ENCODE results near the gene DZIP1. TPM values are rescaled to one million over a fixed set of nuclear protein-coding genes. Genes with fewer than 3 reads are reported as not detected.

DZIP1 gene
- total RNA-seq, 1 experiment from 2014 or later, result 33.6 TPM

DNA sequence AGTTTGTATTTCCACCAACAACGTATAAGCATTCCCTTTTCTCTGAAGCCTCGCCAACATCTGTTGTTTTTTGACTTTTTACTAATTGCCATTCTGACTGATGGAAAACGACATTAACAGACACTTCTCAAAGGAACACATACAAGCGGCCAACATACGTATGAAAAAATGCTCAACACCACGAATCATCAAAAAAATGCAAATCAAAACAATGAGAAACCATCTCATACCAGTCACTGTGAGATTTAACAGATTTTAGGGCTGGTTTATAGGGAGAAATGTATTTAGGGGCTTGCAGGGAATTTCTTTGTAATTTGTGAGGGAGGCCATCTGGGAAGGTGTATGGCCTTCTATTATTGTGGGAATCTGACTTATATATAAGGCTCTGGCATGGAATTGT, 2.8 kb upstream of the DZIP1 start:
- WGBS (ENCODE audit: extremely low coverage, insufficient read length, low lambda C conversion rate), result no CpG with 5 or more reads among the region's 6 CpGs
- DNase-seq, result no peak
- peaks cover 9% of the 10 kb centered on the region for H3K23me2 ChIP-seq (ENCODE audit: insufficient read length, low read depth, low read length, poor library complexity, severe bottlenecking)
- H3K9me3 ChIP-seq (ENCODE audit: control insufficient read depth, low read depth, low read length), result no peaks in the 10 kb centered on the region
- peaks cover 2% of the 10 kb centered on the region; the same call in 1 of the 2 replicates for H3K79me2 ChIP-seq (ENCODE audit: insufficient read depth, low read length)
- no peak overlapping the region for H4K8ac ChIP-seq (replicated peaks; ENCODE audit: insufficient read length, low read depth, low read length)
- H3K27me3 ChIP-seq (ENCODE audit: insufficient read depth, low read length), result no peaks in the 10 kb centered on the region; the same call in 1 of the 2 replicates
- no peak overlapping the region for H2BK120ac ChIP-seq (ENCODE audit: low read depth, low read length, poor library complexity, severe bottlenecking)
- no peak overlapping the region for H3T11ph ChIP-seq (ENCODE audit: low read length)
- H2BK20ac ChIP-seq (ENCODE audit: low read depth, low read length, poor library complexity, severe bottlenecking), result no peak overlapping the region
- H3K4ac ChIP-seq (ENCODE audit: low read depth, low read length), result no peak overlapping the region
- no peaks in the 10 kb centered on the region for H3K79me1 ChIP-seq (ENCODE audit: insufficient read depth, low read depth, low read length, poor library complexity, severe bottlenecking)
- no peak overlapping the region for H2BK5ac ChIP-seq (ENCODE audit: insufficient read length, low read length)
- H3K18ac ChIP-seq (ENCODE audit: insufficient read length, low read depth, low read length), result no peak overlapping the region
- no peak overlapping the region for H3K9ac ChIP-seq (ENCODE audit: extremely low read depth, insufficient read length, low read length)
- H3K4me1 ChIP-seq (ENCODE audit: insufficient read depth, low read length), result peaks cover 2% of the 10 kb centered on the region; the same call in 1 of the 2 replicates
- peaks cover 9 to 11% of the 10 kb centered on the region in 2 experiments; a peak in 4 of 5 replicates for H3K9me3 Mint-ChIP-seq
- H2BK12ac ChIP-seq (ENCODE audit: insufficient read length, low read depth, low read length), result no peak overlapping the region
- no peak overlapping the region for H2AK5ac ChIP-seq (ENCODE audit: insufficient read length, low read length)
- no peak overlapping the region for H3K27ac Mint-ChIP-seq
- H3K27ac ChIP-seq (ENCODE audit: insufficient read length, low read depth, low read length), result no peak overlapping the region
- H2BK15ac ChIP-seq (ENCODE audit: low read depth, low read length), result no peak overlapping the region
- H3K23ac ChIP-seq (ENCODE audit: insufficient read length, low read depth, low read length), result no peak overlapping the region
- peaks cover 17% of the 10 kb centered on the region for H3K27me3 Mint-ChIP-seq (ENCODE audit: low read depth)
- TF ChIP-seq, protein P1, sequence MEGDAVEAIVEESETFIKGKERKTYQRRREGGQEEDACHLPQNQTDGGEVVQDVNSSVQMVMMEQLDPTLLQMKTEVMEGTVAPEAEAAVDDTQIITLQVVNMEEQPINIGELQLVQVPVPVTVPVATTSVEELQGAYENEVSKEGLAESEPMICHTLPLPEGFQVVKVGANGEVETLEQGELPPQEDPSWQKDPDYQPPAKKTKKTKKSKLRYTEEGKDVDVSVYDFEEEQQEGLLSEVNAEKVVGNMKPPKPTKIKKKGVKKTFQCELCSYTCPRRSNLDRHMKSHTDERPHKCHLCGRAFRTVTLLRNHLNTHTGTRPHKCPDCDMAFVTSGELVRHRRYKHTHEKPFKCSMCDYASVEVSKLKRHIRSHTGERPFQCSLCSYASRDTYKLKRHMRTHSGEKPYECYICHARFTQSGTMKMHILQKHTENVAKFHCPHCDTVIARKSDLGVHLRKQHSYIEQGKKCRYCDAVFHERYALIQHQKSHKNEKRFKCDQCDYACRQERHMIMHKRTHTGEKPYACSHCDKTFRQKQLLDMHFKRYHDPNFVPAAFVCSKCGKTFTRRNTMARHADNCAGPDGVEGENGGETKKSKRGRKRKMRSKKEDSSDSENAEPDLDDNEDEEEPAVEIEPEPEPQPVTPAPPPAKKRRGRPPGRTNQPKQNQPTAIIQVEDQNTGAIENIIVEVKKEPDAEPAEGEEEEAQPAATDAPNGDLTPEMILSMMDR (conservative IDR thresholded peaks at IDR 0.05), result no peak
- H4K5ac ChIP-seq (ENCODE audit: insufficient read length, low read depth, low read length), result no peak overlapping the region
- no peak overlapping the region for H3K4me2 ChIP-seq (ENCODE audit: insufficient read depth, insufficient read length, low read length)
- H3K4me1 Mint-ChIP-seq, result peaks cover 17 to 21% of the 10 kb centered on the region in 2 experiments
- H3K14ac ChIP-seq (ENCODE audit: insufficient read depth, low read length), result no peak overlapping the region
- H3K56ac ChIP-seq (ENCODE audit: insufficient read length, low read depth, low read length), result no peak overlapping the region
- no peaks in the 10 kb centered on the region for H4K20me1 ChIP-seq (ENCODE audit: control insufficient read depth, insufficient read depth, insufficient read length)
- H3K4me3 Mint-ChIP-seq, result no peak overlapping the region
- H3K36me3 Mint-ChIP-seq (ENCODE audit: insufficient read depth in 1 of 3, low read depth in 3 of 3), result peaks cover 0 to 4% (median 0%) of the 10 kb centered on the region in 3 experiments; a peak in 3 of 7 replicates
- H4K91ac ChIP-seq (ENCODE audit: insufficient read length, low read depth, low read length), result no peak overlapping the region
- no peak overlapping the region for H2AFZ ChIP-seq (ENCODE audit: low read length)
